ENCODE data around the gene PCNX2.

DNA sequence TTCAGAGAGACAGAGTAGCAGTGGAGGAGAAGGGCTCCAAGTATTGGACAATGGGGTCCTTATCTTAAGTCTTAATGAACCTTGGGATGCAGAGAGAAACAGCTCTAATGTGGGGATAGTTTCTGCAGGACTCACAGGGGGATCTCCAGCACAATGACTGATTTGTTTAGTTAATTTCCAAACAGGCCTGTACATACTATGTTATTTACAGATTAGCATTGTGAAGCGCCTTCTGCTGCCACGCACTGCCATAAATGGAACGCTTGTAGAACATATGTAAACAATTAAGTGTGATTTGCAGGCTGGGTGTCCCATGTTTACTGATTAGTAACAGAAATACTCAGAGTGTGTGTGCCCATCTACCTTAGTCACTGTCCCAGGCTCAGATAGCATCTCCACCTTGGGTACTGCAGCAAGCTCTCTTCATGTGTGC lies 289.0 kb downstream of the PCNX2 start:
- TF ChIP-seq, protein P1, sequence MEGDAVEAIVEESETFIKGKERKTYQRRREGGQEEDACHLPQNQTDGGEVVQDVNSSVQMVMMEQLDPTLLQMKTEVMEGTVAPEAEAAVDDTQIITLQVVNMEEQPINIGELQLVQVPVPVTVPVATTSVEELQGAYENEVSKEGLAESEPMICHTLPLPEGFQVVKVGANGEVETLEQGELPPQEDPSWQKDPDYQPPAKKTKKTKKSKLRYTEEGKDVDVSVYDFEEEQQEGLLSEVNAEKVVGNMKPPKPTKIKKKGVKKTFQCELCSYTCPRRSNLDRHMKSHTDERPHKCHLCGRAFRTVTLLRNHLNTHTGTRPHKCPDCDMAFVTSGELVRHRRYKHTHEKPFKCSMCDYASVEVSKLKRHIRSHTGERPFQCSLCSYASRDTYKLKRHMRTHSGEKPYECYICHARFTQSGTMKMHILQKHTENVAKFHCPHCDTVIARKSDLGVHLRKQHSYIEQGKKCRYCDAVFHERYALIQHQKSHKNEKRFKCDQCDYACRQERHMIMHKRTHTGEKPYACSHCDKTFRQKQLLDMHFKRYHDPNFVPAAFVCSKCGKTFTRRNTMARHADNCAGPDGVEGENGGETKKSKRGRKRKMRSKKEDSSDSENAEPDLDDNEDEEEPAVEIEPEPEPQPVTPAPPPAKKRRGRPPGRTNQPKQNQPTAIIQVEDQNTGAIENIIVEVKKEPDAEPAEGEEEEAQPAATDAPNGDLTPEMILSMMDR (IDR thresholded peaks at IDR 0.05), result no peak
- TF ChIP-seq POLR2A (IDR thresholded peaks at IDR 0.05), result no peak
